ENCODE measurements around the gene OR5F1.

DNA sequence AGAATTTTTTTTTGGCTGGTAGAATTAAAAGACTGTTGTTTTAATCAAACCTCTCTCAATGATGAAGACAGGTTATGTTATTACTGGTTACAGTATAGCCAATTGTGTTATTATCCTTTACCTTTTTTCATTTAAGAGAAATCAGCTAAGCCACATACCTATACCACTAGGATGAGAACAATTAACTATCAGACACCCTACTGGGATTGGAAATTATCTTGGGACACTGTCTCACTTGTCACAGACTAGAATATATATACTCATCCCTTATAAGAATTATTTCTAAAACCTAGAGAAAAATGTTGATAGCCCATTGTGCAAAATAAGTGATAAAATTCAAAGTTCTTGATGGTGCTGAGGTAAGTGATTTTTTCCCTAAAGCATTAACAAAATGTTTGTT is 32.9 kb upstream of the OR5F1 start, which contains the start of gene OR5AS1:
- TF ChIP-seq SUZ12 (IDR thresholded peaks at IDR 0.05; ENCODE audit: extremely low read depth, insufficient read depth, insufficient read length): no peak
- no peak for TF ChIP-seq ZNF274 (IDR thresholded peaks at IDR 0.05; ENCODE audit: low read depth, low read length)
- TF ChIP-seq YY1 (IDR thresholded peaks at IDR 0.05; ENCODE audit: insufficient read depth, insufficient read length): no peak

Data from NT2/D1 (cell line).